Neural cell (in vitro differentiated cells): ENCODE data around the gene LSM8. TPM values are rescaled to one million over a fixed set of nuclear protein-coding genes. Genes with fewer than 3 reads are reported as not detected.

Experiments used
- H2AFZ ChIP-seq: fragments of 200-600, 300-800 bp; sonication (generic), shearing (Covaris generic); 2 replicates; pipeline ENCODE4 v1.6.0; 2014; ENCODE audit warnings: low read depth, mild to moderate bottlenecking, antibody characterized with exemption, low read length, moderate library complexity
- H3F3A ChIP-seq: fragments of 200-600 bp; shearing (Covaris generic); 2 replicates; pipeline ENCODE4 v1.6.1; 2016; ENCODE audit warnings: mild to moderate bottlenecking, moderate library complexity, mixed read lengths, antibody characterized with exemption, low read length; ENCODE audit not compliant: insufficient read depth, poor library complexity, severe bottlenecking
- H3K27ac ChIP-seq: fragments of 200-600, 300-800 bp; sonication (generic), shearing (Covaris generic); 2 replicates; pipeline ENCODE4 v1.5.1; 2014; ENCODE audit warnings: mild to moderate bottlenecking, low read length, moderate library complexity
- H3K27me3 ChIP-seq: fragments of 300-800, 200-600 bp; sonication (generic), shearing (Covaris generic); 2 replicates; pipeline ENCODE4 v1.6.0; 2014; ENCODE audit warnings: mild to moderate bottlenecking, low read depth, low read length, moderate library complexity; ENCODE audit not compliant: insufficient read depth
- H3K36me3 ChIP-seq: fragments of 300-800, 200-600 bp; sonication (generic), shearing (Covaris generic); 2 replicates; pipeline ENCODE4 v1.5.1; 2014; ENCODE audit warnings: mild to moderate bottlenecking, antibody characterized with exemption, low read length, moderate library complexity; ENCODE audit not compliant: insufficient read depth
- H3K4me2 ChIP-seq: fragments of 300-800, 200-600 bp; sonication (generic), shearing (Covaris generic); 2 replicates; pipeline ENCODE4 v1.6.0; 2014; ENCODE audit warnings: mild to moderate bottlenecking, low read length
- H3K4me3 ChIP-seq: fragments of 300-800, 200-600 bp; sonication (generic), shearing (Covaris generic); 2 replicates; pipeline ENCODE4 v1.5.1; 2014; ENCODE audit warnings: mild to moderate bottlenecking, low read length, moderate library complexity
- H3K79me2 ChIP-seq: fragments of 200-600 bp; shearing (Covaris generic); replicated peaks from 2 replicates; pipeline ENCODE4 v1.6.0; 2014; ENCODE audit warnings: mild to moderate bottlenecking, low read length, moderate library complexity; ENCODE audit not compliant: insufficient read depth
- H3K9ac ChIP-seq: fragments of 300-800, 200-600 bp; sonication (generic), shearing (Covaris generic); 2 replicates; pipeline ENCODE4 v1.6.1; 2016; ENCODE audit warnings: mild to moderate bottlenecking, low read length, mixed read lengths
- H3K9me2 ChIP-seq: fragments of 200-600 bp; shearing (Covaris generic); 2 replicates; pipeline ENCODE4 v1.6.1; 2016; ENCODE audit warnings: mild to moderate bottlenecking, low read length, mixed read lengths; ENCODE audit not compliant: insufficient read depth
- H3K9me3 ChIP-seq: fragments of 200-600, 300-800 bp; sonication (generic), shearing (Covaris generic); 2 replicates; pipeline ENCODE4 v1.6.1; 2016; ENCODE audit warnings: mild to moderate bottlenecking, mixed run types, low read length, moderate library complexity, mixed read lengths
- H4K20me1 ChIP-seq: fragments of 200-600 bp; shearing (Covaris generic); 2 replicates; pipeline ENCODE4 v1.6.1; 2016; ENCODE audit warnings: mild to moderate bottlenecking, mixed run types; ENCODE audit not compliant: insufficient read depth
- CTCF ChIP-seq: fragments of 450-650 bp; IDR thresholded peaks from 2 replicates; pipeline ENCODE4 v1.5.1; 2014; ENCODE audit warnings: antibody characterized with exemption, mild to moderate bottlenecking, moderate library complexity; ENCODE audit not compliant: poor library complexity, severe bottlenecking
- EP300 ChIP-seq: fragments of 450-650 bp; conservative IDR thresholded peaks from 2 replicates; pipeline ENCODE4 v1.6.1; 2014; ENCODE audit warnings: antibody characterized with exemption, mild to moderate bottlenecking, moderate library complexity; ENCODE audit not compliant: poor library complexity, severe bottlenecking
- EZH2 ChIP-seq: fragments of 200-600, 300-800 bp; shearing (Covaris generic), sonication (generic); IDR thresholded peaks from 2 replicates; pipeline ENCODE4 v1.6.1; 2014; ENCODE audit warnings: antibody characterized with exemption, low read length, borderline replicate concordance, mild to moderate bottlenecking; ENCODE audit not compliant: insufficient read depth, poor library complexity, severe bottlenecking
- MXI1 ChIP-seq: fragments of 450-650 bp; conservative IDR thresholded peaks from 2 replicates; pipeline ENCODE4 v1.6.1; 2014; ENCODE audit warnings: antibody characterized with exemption, mild to moderate bottlenecking; ENCODE audit not compliant: poor library complexity, severe bottlenecking
- POLR2AphosphoS5 ChIP-seq: IDR thresholded peaks from 2 replicates; pipeline ENCODE4 v1.6.1; 2012
- RAD21 ChIP-seq: fragments of 450-650 bp; conservative IDR thresholded peaks from 2 replicates; pipeline ENCODE4 v1.6.1; 2014; ENCODE audit warnings: antibody characterized with exemption, mild to moderate bottlenecking, moderate library complexity
- SMC3 ChIP-seq: fragments of 450-650 bp; conservative IDR thresholded peaks from 2 replicates; pipeline ENCODE4 v1.6.1; 2014; ENCODE audit warnings: antibody characterized with exemption, mild to moderate bottlenecking, moderate library complexity; ENCODE audit not compliant: poor library complexity
- TAF1 ChIP-seq: IDR thresholded peaks from 2 replicates; pipeline ENCODE4 v1.6.1; 2012; ENCODE audit warnings: low read depth
- polyA plus RNA-seq: library from polyadenylated mRNA; depleted of rRNA; stranded (reverse); fragments of >200 nt; gene quantifications from 2 replicates; pipeline ENCODE4 v1.2.3, GENCODE V29; 2014
- TF ChIP-seq, protein P1 (sequence below): IDR thresholded peaks from 2 replicates; pipeline ENCODE4 v1.6.1; 2012; ENCODE audit warnings: borderline replicate concordance

Gene LSM8
- polyA plus RNA-seq, 1 donor from 2014 or later = 157 TPM

- Histone ChIP-seq H3K4me2 (no peak overlapping the region), H3K36me3 (peaks cover 6% of the 10 kb centered on the region), H3F3A (no peaks in the 10 kb centered on the region), H3K9me2 (no peaks in the 10 kb centered on the region), H4K20me1 (no peaks in the 10 kb centered on the region), H3K4me3 (no peak overlapping the region), H3K9me3 (no peaks in the 10 kb centered on the region), H3K9ac (no peak overlapping the region), H3K79me2 (no peaks in the 10 kb centered on the region), H3K27me3 (no peaks in the 10 kb centered on the region), H3K27ac (no peak overlapping the region), H2AFZ (no peak overlapping the region)
- TF ChIP-seq RAD21 (peak; percentile 78), MXI1 (no peak), CTCF (peak; percentile 77), POLR2AphosphoS5 (no peak), SMC3 (peak; percentile 77)
Measured at GRCh38 chr7:118195837-118196474, 12.0 kb downstream of the LSM8 start.

DNA sequence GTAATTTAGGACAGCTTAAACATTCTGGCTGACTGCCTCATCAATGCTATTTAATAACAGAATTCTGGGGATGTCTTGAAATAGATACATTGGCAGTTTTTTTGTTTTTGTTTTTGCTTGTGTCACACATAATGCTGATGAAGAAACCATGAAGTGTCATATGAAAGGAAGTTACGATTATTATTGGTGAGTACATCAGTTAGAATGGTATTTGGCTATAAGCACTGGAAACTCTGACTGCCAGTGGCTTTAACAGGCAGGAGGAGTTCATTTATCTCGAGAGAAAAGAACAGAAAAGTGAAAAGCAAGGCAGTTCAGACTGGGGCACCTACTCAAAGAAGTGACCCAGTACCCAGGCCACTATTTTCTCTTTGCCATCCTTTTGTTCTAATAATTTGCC, 18.1 kb downstream of the LSM8 start:
- H4K20me1 ChIP-seq = no peaks in the 10 kb centered on the region
- no peak overlapping the region for H3K4me3 ChIP-seq
- no peak overlapping the region for H3K27ac ChIP-seq
- H3K27me3 ChIP-seq = no peaks in the 10 kb centered on the region
- no peak overlapping the region for H3K9ac ChIP-seq
- no peaks in the 10 kb centered on the region for H3K79me2 ChIP-seq
- H3K4me2 ChIP-seq = no peak overlapping the region
- TF ChIP-seq SMC3 = no peak
- no peak for TF ChIP-seq CTCF
- TF ChIP-seq MXI1 = no peak
- no peaks in the 10 kb centered on the region for H3K9me2 ChIP-seq
- H2AFZ ChIP-seq = no peak overlapping the region
- H3K9me3 ChIP-seq = no peaks in the 10 kb centered on the region
- no peaks in the 10 kb centered on the region for H3F3A ChIP-seq
- no peaks in the 10 kb centered on the region for H3K36me3 ChIP-seq

DNA sequence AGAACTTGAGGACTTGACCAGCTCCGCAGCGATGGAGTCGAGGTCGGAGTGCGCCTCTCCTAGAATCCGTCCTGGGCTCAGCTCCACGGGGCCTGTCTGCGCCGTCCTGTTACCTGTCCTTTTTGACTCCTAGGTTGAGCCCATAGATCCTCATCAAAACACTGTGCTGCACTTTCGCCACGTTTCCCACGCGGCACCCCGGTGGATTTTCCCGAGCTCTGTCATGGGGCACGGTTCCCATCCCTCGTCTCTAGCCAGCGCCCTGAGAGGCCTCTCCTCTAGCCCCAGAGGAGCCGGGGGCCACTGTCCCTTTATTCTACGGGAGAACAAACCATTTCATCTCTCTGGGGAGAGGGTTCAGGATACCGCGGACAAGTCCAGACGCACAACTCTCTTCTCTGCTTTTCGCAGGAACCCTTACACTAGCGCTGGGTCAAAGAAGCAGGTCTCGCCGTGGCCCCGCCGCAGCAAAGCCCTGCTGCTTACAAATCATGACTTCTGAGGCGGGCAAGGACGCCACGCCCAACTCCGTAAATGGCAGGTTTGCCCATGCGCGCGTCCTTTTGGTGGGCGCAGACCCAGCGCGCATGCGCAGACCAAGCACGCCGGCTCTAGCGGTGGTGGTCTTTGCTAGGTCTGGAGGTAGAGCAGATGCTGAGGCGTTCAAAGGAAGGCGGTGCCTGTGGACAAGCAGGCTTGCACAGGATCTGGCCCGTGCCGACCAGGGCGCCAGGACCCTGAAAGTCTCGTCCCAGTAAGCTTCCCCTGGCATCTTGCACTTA, 30.3 kb downstream of the LSM8 start:
- Histone ChIP-seq H3K27ac (no peak overlapping the region), H3K4me2 (no peak overlapping the region)
- TF ChIP-seq POLR2AphosphoS5 = no peak
- TF ChIP-seq CTCF = no peak
- TF ChIP-seq EZH2 = no peak
- no peak for TF ChIP-seq EP300
- no peak for TF ChIP-seq RAD21
- TF ChIP-seq SMC3 = no peak
- no peak for TF ChIP-seq TAF1
- no peak for TF ChIP-seq MXI1
- TF ChIP-seq, protein P1, sequence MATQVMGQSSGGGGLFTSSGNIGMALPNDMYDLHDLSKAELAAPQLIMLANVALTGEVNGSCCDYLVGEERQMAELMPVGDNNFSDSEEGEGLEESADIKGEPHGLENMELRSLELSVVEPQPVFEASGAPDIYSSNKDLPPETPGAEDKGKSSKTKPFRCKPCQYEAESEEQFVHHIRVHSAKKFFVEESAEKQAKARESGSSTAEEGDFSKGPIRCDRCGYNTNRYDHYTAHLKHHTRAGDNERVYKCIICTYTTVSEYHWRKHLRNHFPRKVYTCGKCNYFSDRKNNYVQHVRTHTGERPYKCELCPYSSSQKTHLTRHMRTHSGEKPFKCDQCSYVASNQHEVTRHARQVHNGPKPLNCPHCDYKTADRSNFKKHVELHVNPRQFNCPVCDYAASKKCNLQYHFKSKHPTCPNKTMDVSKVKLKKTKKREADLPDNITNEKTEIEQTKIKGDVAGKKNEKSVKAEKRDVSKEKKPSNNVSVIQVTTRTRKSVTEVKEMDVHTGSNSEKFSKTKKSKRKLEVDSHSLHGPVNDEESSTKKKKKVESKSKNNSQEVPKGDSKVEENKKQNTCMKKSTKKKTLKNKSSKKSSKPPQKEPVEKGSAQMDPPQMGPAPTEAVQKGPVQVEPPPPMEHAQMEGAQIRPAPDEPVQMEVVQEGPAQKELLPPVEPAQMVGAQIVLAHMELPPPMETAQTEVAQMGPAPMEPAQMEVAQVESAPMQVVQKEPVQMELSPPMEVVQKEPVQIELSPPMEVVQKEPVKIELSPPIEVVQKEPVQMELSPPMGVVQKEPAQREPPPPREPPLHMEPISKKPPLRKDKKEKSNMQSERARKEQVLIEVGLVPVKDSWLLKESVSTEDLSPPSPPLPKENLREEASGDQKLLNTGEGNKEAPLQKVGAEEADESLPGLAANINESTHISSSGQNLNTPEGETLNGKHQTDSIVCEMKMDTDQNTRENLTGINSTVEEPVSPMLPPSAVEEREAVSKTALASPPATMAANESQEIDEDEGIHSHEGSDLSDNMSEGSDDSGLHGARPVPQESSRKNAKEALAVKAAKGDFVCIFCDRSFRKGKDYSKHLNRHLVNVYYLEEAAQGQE = no peak

More for the DNA sequence above, 30.3 kb downstream of the LSM8 start:
- Histone ChIP-seq H3K9me2 (no peaks in the 10 kb centered on the region), H3F3A (no peaks in the 10 kb centered on the region), H3K9me3 (no peaks in the 10 kb centered on the region), H3K9ac (no peak overlapping the region), H3K36me3 (no peaks in the 10 kb centered on the region), H3K79me2 (no peaks in the 10 kb centered on the region), H4K20me1 (no peaks in the 10 kb centered on the region), H2AFZ (no peak overlapping the region), H3K27me3 (no peaks in the 10 kb centered on the region), H3K4me3 (no peak overlapping the region)
